Measurements from ENCODE around the gene ASTN2. TPM values are rescaled to one million over a fixed set of nuclear protein-coding genes. Genes with fewer than 3 reads are reported as not detected.
A peak's percentile ranks its signal among the peaks of the same experiment; 100 is the strongest.

ASTN2 gene
- total and polyA plus RNA-seq, 2 experiments from 2014 or later = 5.8 to 7.5 TPM

DNA sequence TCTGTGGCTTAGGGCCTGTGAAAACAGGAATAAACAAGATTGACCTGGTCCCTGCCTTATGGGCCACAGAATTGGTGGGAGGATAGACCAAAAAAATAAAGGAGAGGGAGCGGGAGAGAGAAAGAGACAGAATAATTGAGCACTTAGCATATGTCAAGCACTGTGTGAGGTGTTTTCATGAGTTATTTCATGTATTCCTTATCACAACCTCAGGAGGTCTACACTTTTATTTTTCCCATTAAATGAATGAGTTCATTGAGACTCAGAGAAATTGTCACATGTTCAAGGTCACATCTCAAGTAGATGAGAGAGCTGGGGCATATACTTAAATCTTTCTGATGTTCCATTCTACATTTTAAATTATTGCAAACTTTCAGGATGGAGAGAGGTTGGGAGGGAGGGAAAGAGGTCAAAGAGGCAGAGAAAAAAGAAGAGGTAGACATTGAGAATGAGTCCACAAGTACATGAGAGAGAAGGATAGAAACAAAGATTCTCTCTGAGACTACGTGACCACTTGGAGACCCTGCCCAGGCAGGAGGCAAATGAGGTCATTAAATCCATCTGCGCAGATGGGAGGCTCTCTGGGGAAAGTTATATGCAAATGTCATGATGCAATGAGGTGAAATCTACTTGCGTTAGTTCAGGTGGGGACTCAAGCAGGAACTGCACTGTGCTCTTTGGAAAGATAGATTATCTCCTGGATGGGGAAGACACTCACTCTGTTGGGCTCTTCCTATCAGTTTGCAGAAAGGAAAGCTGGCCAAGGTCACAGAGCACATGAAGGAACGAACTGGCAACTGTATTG lies 1019.8 kb downstream of the ASTN2 start:
- 89 to 97% methylated on average over 5 of the region's 5 CpGs for WGBS, 2 experiments (ENCODE audit: low coverage in 1 of 2, low lambda C conversion rate in 2 of 2, missing lambda C conversion rate in 2 of 2)
- in situ Hi-C loops (cut with MboI) = no loop called here
- Histone ChIP-seq H3K36me3 (ENCODE audit: low read depth) (peaks cover 63% of the 10 kb centered on the region), H3K27ac (no peak overlapping the region), H3F3A (ENCODE audit: insufficient read depth) (peaks cover 16% of the 10 kb centered on the region), H3K27me3 (replicated peaks; ENCODE audit: insufficient read depth) (no peaks in the 10 kb centered on the region), H4K20me1 (ENCODE audit: insufficient read depth) (no peaks in the 10 kb centered on the region), H2AFZ (no peak overlapping the region), H3K4me1 (ENCODE audit: insufficient read depth) (peaks cover 15% of the 10 kb centered on the region), H3K4me3 (no peak overlapping the region), H3K9ac (no peak overlapping the region), H3K4me2 (ENCODE audit: unreplicated experiment) (no peak overlapping the region), H3K9me2 (ENCODE audit: insufficient read depth) (no peaks in the 10 kb centered on the region), H3K9me3 (ENCODE audit: low read depth) (no peaks in the 10 kb centered on the region), H3K79me2 (ENCODE audit: insufficient read depth) (no peaks in the 10 kb centered on the region)
- DNase-seq = no peak
- TF ChIP-seq EZH2 (IDR thresholded peaks at IDR 0.05; ENCODE audit: insufficient read depth, poor library complexity, severe bottlenecking) (no peak), EZH2phosphoT487 (IDR thresholded peaks at IDR 0.05; ENCODE audit: insufficient read depth, low read depth) (no peak)

- H3K36me3 ChIP-seq (ENCODE audit: low read depth) = peaks cover 57% of the 10 kb centered on the region
- TF ChIP-seq EZH2phosphoT487 (IDR thresholded peaks at IDR 0.05; ENCODE audit: insufficient read depth, low read depth) (no peak), EZH2 (IDR thresholded peaks at IDR 0.05; ENCODE audit: insufficient read depth, poor library complexity, severe bottlenecking) (no peak)
- peaks cover 15% of the 10 kb centered on the region for H3K4me1 ChIP-seq (ENCODE audit: insufficient read depth)
- in situ Hi-C loops (cut with MboI) = no loop called here
- DNase-seq = no peak
- H2AFZ ChIP-seq = no peak overlapping the region
- 0 out of 2 replicates have a peak, but pooled peaks cover 11% of the 10 kb centered on the region for H3F3A ChIP-seq (ENCODE audit: insufficient read depth)
- H3K4me2 ChIP-seq (ENCODE audit: unreplicated experiment) = no peak overlapping the region
- H4K20me1 ChIP-seq (ENCODE audit: insufficient read depth) = no peaks in the 10 kb centered on the region
- H3K9me3 ChIP-seq (ENCODE audit: low read depth) = no peaks in the 10 kb centered on the region
- no peak overlapping the region for H3K9ac ChIP-seq
- WGBS, 2 experiments (ENCODE audit: low coverage in 1 of 2, low lambda C conversion rate in 2 of 2, missing lambda C conversion rate in 2 of 2) = 95 to 97% methylated on average over 6 of the region's 6 CpGs
- H3K27me3 ChIP-seq (replicated peaks; ENCODE audit: insufficient read depth) = no peaks in the 10 kb centered on the region
- no peaks in the 10 kb centered on the region for H3K9me2 ChIP-seq (ENCODE audit: insufficient read depth)
- no peak overlapping the region for H3K4me3 ChIP-seq
- H3K79me2 ChIP-seq (ENCODE audit: insufficient read depth) = no peaks in the 10 kb centered on the region
- no peak overlapping the region for H3K27ac ChIP-seq
Observed at GRCh38 chr9:116394070-116394469, 1020.8 kb downstream of the ASTN2 start.

GRCh38 chr9:116393198-116393597 lies 1021.7 kb downstream of the ASTN2 start:
- H3F3A ChIP-seq (ENCODE audit: insufficient read depth) = peaks cover 14% of the 10 kb centered on the region
- H3K4me1 ChIP-seq (ENCODE audit: insufficient read depth) = peaks cover 20% of the 10 kb centered on the region
- no peak overlapping the region for H2AFZ ChIP-seq
- no peak overlapping the region for H3K27ac ChIP-seq
- TF ChIP-seq EZH2phosphoT487 (IDR thresholded peaks at IDR 0.05; ENCODE audit: insufficient read depth, low read depth) (no peak), EZH2 (IDR thresholded peaks at IDR 0.05; ENCODE audit: insufficient read depth, poor library complexity, severe bottlenecking) (no peak)
- peaks cover 48% of the 10 kb centered on the region for H3K36me3 ChIP-seq (ENCODE audit: low read depth)
- no peaks in the 10 kb centered on the region for H4K20me1 ChIP-seq (ENCODE audit: insufficient read depth)
- H3K9me2 ChIP-seq (ENCODE audit: insufficient read depth) = no peaks in the 10 kb centered on the region
- 92 to 96% methylated on average over 1 of the region's 1 CpG for WGBS, 2 experiments (ENCODE audit: low coverage in 1 of 2, low lambda C conversion rate in 2 of 2, missing lambda C conversion rate in 2 of 2)
- no peak overlapping the region for H3K4me3 ChIP-seq
- no peak for DNase-seq
- H3K27me3 ChIP-seq (replicated peaks; ENCODE audit: insufficient read depth) = no peaks in the 10 kb centered on the region
- H3K4me2 ChIP-seq (ENCODE audit: unreplicated experiment) = no peak overlapping the region
- no peaks in the 10 kb centered on the region for H3K9me3 ChIP-seq (ENCODE audit: low read depth)
- H3K9ac ChIP-seq = no peak overlapping the region
- in situ Hi-C loops (cut with MboI) = no loop called here
- H3K79me2 ChIP-seq (ENCODE audit: insufficient read depth) = no peaks in the 10 kb centered on the region

- Histone ChIP-seq H3K27ac (peak overlapping the region; percentile 38), H3K9me3 (ENCODE audit: low read depth) (no peaks in the 10 kb centered on the region), H4K20me1 (ENCODE audit: insufficient read depth) (no peaks in the 10 kb centered on the region), H3K36me3 (ENCODE audit: low read depth) (peaks cover 40% of the 10 kb centered on the region), H3K4me3 (no peak overlapping the region), H3F3A (ENCODE audit: insufficient read depth) (peaks cover 15% of the 10 kb centered on the region), H3K4me2 (ENCODE audit: unreplicated experiment) (no peak overlapping the region), H3K9ac (no peak overlapping the region), H3K27me3 (replicated peaks; ENCODE audit: insufficient read depth) (no peaks in the 10 kb centered on the region), H2AFZ (no peak overlapping the region), H3K79me2 (ENCODE audit: insufficient read depth) (no peaks in the 10 kb centered on the region), H3K4me1 (ENCODE audit: insufficient read depth) (peaks cover 23% of the 10 kb centered on the region), H3K9me2 (ENCODE audit: insufficient read depth) (no peaks in the 10 kb centered on the region)
- 56 to 73% methylated on average over 4 of the region's 4 CpGs for WGBS, 2 experiments (ENCODE audit: low coverage in 1 of 2, low lambda C conversion rate in 2 of 2, missing lambda C conversion rate in 2 of 2)
- TF ChIP-seq EZH2phosphoT487 (IDR thresholded peaks at IDR 0.05; ENCODE audit: insufficient read depth, low read depth) (no peak), EZH2 (IDR thresholded peaks at IDR 0.05; ENCODE audit: insufficient read depth, poor library complexity, severe bottlenecking) (no peak)
- peak; percentile 89 for DNase-seq
- in situ Hi-C loops (cut with MboI) = no loop called here
Observed at GRCh38 chr9:116391306-116391900, 1023.5 kb downstream of the ASTN2 start.

Data from GM23248 (cell line).